ENCODE data around the gene DDX6. TPM values are rescaled to one million over a fixed set of nuclear protein-coding genes. Genes with fewer than 3 reads are reported as not detected.

DDX6 gene
- total and polyA plus RNA-seq, 9 of the 15 experiments (the other 6 are each of a cell fraction or from before 2014, with no cell fraction given) = 10.0 to 102 (median 58.2) TPM

GRCh38 chr11:118797510-118797909 is 6.5 kb upstream of the DDX6 start (continued):
- TF ChIP-seq ZNF77 (CRISPR knock-in tag; IDR thresholded peaks at IDR 0.05) = no peak
- TF ChIP-seq NCOA2 (IDR thresholded peaks at IDR 0.05; ENCODE audit: partially characterized antibody in 2 of 2) = no peak
- no peak for TF ChIP-seq PHF8 (IDR thresholded peaks at IDR 0.05; ENCODE audit: borderline replicate concordance, low read length)

DNA sequence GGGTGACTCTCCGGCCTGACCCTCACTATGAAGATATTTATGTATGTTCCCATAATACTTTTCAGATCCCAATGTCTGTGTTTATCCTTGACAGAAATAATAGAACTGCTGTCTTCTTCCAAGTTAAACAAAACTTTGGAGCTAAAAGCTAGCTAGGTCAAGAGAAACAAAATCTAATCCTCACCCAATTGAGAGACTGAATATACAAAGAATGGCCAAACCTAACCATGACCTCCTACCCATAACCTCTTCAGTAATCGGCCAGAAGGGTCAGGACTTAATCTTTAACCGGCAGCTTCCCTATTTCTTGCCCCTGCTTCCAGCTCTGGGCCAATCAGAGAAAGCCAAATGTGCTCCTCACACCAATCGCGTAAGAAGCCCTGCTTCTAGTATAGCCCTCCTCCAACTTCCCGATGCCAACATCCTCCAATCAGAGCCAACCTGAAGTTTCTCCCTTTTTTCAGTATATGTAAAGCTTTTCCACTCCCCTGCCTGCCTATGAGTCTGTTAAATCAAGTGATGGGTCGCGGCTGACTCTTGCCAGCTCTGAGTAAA is 1.7 kb upstream of the DDX6 start:
- TSS peak; percentile 67 for BruUV-seq (replicated peaks)
- TF ChIP-seq SIN3A (IDR thresholded peaks at IDR 0.05; ENCODE audit: borderline replicate concordance in 2 of 2, control insufficient read depth in 1 of 2, low read depth in 2 of 2, low read length in 2 of 2) (0 out of 4 replicates have a peak, but pooled peaks of 1 of the 2 experiments have one; percentile 40), ZNF263 (CRISPR knock-in tag; IDR thresholded peaks at IDR 0.05; ENCODE audit: borderline replicate concordance) (no peak), ASH1L (IDR thresholded peaks at IDR 0.05; ENCODE audit: borderline replicate concordance, low read depth, partially characterized antibody) (peak; percentile 73), TBP (optimal IDR thresholded peaks at IDR 0.05; ENCODE audit: low read depth, low read length) (peak; percentile 89), BCOR (IDR thresholded peaks at IDR 0.05) (no peak), NRF1 (conservative IDR thresholded peaks at IDR 0.05 in 1 of 2, IDR thresholded peaks at IDR 0.05 in 1 of 2) (0 out of 4 replicates have a peak, but pooled peaks have one; percentile 17 to 36), MBD2 (IDR thresholded peaks at IDR 0.05; ENCODE audit: borderline replicate concordance, low read depth) (peak; percentile 66; the same call in 1 of the 2 replicates), EP300 (IDR thresholded peaks at IDR 0.05; ENCODE audit: low read length) (peak; percentile 28; the same call in 1 of the 2 replicates), ZNF512 (tag; IDR thresholded peaks at IDR 0.05) (no peak), CHAMP1 (IDR thresholded peaks at IDR 0.05) (no peak), EHMT2 (IDR thresholded peaks at IDR 0.05) (0 out of 2 replicates have a peak, but pooled peaks have one; percentile 49), POLR2AphosphoS5 (IDR thresholded peaks at IDR 0.05; ENCODE audit: control insufficient read depth, insufficient read depth, low read depth, low read length) (peak; percentile 64), TAL1 (IDR thresholded peaks at IDR 0.05) (peak; percentile 41; the same call in 1 of the 2 replicates)

More for the DNA sequence above, 1.7 kb upstream of the DDX6 start:
- Histone ChIP-seq H3K4me3 (peak overlapping the region; percentile 90; the same call in 1 of the 2 replicates), H3K9me1 (ENCODE audit: control insufficient read depth, insufficient read depth, low read length) (no peaks in the 10 kb centered on the region), H3K4me2 (ENCODE audit: insufficient read depth, low read length) (peak overlapping the region; percentile 81), H3K27ac (ENCODE audit: extremely low read depth, low read depth, low read length) (peak overlapping the region; percentile 96; the same call in 2 of the 3 replicates), H3K9me3 (replicated peaks; ENCODE audit: control insufficient read depth, insufficient read depth, low read depth, low read length) (no peaks in the 10 kb centered on the region), H2AFZ (ENCODE audit: low read depth, low read length) (peak overlapping the region; percentile 78), H3K27me3 (ENCODE audit: control insufficient read depth in 2 of 2, insufficient read depth in 2 of 2, low read length in 2 of 2) (no peaks in the 10 kb centered on the region), H3K9ac (ENCODE audit: insufficient read depth in 1 of 2, low read depth in 2 of 2, low read length in 2 of 2) (peak overlapping the region; percentile 86 to 100; a peak in 3 of 4 replicates), H3K79me2 (ENCODE audit: control insufficient read depth, insufficient read depth, low read length) (peaks cover 47% of the 10 kb centered on the region), H3K36me3 (ENCODE audit: control insufficient read depth, insufficient read depth, low read length) (peaks cover 3% of the 10 kb centered on the region; the same call in 1 of the 3 replicates), H4K20me1 (replicated peaks; ENCODE audit: control insufficient read depth, insufficient read depth, low read length) (peaks cover 3% of the 10 kb centered on the region; the same call in 1 of the 2 replicates), H3K4me1 (replicated peaks in 1 of 2; ENCODE audit: control insufficient read depth in 2 of 2, insufficient read depth in 2 of 2, low read length in 2 of 2) (peaks cover 3 to 18% of the 10 kb centered on the region in 2 experiments; a peak in 3 of 5 replicates)
- in situ Hi-C loops (cut with MboI) (no loop called here), intact Hi-C loops (cut with micrococcal nuclease) (no loop called here)
- POLR2A ChIA-PET = interaction anchor here (0.6 to 2.4 kb wide), 11 partner anchors 10 to 772 kb away, joined by 3 to 25 read pairs (median 3); partner anchors contain the start of gene CXCR5
- WGBS (ENCODE audit: insufficient coverage, low coverage, missing lambda C conversion rate) = 28% methylated on average over 8 of the region's 8 CpGs
- FAIRE-seq (peak; percentile 86), DNase-seq (ENCODE audit: extremely low read depth in 1 of 4, low spot score in 3 of 4) (peak; percentile 63 to 92 (median 78)), ATAC-seq (peak; percentile 58)
- CTCF ChIA-PET (ENCODE audit: low intra/inter-chr PET ratio) = no interaction called here

Measured in K562 (cell line).